GM20431 (cell line): Measurements from ENCODE around the gene FDXR.
"Not testable (repeated sequence)": the region's sequence is repeated elsewhere in the genome, so short reads cannot be mapped to it uniquely, and the experiment has no call there.

Experiments
- in situ Hi-C: fragments of 300-500 bp; cut with MseI, MboI; formaldehyde crosslinking; loops from one replicate; pipeline ENCODE4 v1.15.0; 2020; ENCODE audit warnings: low sequenced_read_pairs; ENCODE audit not compliant: unreplicated experiment

Gene FDXR, protein sequence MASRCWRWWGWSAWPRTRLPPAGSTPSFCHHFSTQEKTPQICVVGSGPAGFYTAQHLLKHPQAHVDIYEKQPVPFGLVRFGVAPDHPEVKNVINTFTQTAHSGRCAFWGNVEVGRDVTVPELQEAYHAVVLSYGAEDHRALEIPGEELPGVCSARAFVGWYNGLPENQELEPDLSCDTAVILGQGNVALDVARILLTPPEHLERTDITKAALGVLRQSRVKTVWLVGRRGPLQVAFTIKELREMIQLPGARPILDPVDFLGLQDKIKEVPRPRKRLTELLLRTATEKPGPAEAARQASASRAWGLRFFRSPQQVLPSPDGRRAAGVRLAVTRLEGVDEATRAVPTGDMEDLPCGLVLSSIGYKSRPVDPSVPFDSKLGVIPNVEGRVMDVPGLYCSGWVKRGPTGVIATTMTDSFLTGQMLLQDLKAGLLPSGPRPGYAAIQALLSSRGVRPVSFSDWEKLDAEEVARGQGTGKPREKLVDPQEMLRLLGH

DNA sequence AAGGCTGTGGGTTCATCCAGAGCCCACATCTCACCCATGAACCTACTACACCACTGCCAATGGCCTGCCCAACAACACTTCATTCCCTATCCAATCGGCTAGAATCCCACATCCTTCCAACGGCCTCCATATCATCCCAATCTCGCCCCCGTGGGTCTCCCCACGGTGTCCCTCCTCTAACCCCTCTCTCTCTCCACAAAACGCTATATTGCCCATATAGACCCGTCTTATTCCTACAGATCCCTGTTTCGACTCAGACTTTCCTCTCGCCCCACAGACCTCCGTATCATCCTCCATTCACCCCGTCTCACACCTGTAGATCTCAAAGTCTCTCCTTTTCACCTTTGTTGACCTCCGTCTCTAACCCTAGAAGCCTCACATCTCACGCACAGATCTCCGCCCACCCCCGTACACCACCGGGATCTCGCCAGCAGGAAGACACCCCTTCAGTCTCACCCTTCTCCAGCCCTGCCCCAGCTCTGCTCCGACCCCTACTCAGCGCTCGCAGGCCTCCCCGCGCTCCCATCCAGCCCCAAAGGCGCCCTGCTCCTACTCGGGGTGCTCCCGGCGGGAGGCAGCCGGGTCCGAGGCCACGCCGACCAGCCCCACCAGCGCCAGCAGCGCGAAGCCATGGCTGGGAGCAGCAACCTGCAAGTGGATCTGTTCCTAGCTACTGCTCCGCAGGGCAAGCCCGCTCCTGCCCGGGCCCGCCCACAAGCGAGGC lies at the start of gene FDXR:
FDXR (minus strand) TSS at position 682 of the 724 bp plus-strand sequence; CDS start at position 632, 50 bp downstream.
- in situ Hi-C loops = no loop called here

DNA sequence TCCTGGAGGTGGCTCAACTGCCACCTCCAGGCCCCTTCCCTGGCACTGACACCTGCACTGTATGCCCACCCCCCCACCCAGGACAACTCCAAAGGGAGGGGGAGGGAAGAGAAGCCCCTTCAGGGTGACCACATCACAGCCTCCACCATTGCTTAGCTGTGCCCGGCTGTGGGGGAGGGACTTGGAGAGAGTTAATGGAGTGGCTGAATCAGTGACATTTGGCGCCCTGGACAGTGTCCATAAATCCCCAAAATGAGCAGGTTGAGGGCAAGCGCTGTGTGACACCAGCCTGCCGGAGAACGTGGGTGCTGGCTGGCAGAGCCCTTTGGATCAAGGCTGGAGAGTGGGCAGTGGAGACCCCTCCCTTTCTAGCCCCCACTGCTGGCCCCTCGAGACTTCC lies 49.4 kb upstream of the FDXR start:
- in situ Hi-C loops = no loop called here

DNA sequence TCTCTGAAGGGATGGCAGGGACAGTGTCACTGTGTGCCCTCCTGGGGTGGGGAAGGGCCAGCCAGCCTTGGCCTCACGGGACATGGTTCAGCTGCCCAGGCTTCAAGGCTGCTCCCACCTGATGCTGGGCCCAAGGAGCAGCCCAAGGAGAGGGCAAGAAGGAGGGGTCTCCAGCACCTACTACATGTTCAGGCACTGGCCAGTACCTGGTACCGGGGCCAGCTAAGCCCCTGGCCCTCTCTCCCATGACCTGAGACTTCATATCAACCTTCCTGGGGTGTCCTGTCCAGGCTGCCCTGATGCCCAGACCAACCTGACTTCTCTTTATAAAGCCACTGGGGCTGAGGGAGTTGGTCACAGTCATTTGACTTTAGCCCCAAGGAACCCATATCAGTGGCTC lies 49.0 kb upstream of the FDXR start:
- in situ Hi-C loops = no loop called here

DNA sequence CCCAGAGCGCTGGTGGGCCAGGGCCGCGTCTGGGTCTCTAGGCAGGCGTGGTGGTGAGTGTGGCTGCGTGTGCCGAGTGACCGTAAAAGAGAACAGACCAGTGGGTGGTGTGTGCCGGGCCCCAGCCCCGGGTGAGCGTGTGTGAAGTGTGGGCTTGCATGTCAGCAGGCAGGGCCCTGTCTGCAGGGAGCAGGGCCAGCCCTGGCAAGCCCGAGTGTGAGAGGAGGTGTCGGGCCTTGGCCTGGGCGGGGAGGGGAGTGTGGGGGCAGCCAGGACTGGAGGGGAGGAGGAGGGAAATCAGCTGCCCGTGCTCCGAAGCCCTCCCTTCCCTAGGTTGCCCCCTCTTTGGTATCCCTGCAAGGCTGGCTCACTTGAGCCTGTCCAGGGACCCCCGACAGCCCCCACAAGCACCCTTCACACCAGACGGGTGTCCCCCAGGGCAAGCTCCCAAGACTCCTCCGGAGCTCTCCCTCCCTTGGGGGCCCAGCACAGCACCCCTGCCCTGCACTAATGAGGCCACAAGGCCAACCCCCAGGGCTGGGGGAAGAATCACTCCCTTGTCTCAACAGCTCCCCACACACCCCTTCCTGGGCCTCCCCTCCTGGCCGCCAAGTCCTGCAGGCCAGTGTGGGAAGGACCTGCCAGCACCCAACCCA lies 48.4 kb upstream of the FDXR start:
- in situ Hi-C loops = no loop called here

DNA sequence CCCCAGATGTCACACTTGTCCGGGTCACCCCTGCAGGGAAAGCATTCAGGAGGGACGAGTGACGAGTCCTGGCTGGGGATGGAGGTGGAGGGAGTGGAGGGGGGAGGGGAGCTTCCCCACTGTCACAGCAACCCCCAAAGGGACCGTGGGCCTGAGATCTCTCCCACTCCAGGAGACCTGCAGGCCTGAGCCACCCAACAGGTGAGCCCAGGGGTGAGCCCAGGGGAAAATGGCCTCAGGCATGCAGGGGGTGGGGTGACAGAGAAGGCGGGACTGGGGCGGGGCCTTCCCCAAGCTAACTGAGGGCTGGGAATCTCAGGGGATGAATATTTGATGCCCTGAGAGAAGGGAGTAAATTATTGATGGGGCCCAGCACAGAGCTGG lies 47.8 kb upstream of the FDXR start:
- in situ Hi-C loops = no loop called here

DNA sequence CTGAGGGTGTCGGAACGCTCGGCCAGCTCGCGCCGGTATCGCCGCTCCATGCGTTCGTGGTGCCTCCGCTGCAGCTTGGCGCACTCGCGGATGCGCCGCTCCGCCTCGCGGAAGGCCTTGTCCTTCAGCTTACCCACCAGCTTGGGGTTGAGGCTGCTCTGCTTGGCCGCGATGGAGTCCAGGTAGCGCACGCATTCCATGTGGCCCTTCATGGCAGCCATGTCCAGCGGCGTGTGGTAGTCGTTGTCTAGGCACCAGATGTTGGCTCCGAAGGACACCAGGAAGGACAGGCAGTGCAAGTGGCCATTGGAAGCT lies 47.5 kb upstream of the FDXR start:
- in situ Hi-C loops = no loop called here

DNA sequence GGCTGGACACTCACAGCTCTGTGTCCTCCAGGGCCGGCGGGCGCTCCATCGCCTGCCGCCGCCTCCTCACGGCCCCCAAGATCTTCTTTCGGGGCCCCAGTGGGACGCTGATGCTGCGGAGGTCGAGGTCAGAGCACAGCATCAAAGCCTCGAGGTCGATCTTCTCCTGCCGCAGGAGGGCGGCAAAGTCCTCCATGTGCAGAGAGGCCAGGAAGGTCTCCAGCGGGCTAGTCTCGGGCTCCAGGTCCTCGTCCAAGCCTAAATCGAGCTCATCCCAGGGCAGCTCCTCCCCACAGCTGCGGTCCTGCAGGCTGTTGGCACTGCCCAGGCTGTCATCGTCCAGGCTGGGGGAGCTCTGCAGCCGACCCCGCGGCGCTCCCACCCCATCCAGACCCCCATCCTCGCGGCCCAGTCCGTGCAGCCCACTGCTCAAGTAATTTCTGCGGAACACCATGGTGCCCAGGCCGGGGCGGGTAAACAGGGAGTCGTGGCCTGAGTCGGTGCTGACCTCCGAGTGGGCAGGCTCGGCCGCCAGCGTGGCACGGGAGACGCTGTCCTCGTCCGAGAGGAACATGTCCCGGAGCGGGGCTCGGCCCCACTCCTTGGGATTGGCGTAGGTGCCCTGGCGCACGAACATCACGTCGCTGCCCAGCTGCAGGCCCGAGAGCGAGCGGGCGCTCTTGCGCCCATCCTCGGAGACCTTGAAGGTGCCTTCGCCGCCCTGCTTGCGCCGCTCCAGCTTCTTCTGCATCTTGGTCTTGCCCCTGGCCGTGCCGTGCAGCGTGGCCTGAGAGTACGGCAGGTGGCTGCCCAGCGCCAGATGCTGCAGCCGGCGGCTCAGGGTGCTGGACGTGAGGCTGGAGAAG lies 46.9 kb upstream of the FDXR start:
- in situ Hi-C loops = no loop called here

DNA sequence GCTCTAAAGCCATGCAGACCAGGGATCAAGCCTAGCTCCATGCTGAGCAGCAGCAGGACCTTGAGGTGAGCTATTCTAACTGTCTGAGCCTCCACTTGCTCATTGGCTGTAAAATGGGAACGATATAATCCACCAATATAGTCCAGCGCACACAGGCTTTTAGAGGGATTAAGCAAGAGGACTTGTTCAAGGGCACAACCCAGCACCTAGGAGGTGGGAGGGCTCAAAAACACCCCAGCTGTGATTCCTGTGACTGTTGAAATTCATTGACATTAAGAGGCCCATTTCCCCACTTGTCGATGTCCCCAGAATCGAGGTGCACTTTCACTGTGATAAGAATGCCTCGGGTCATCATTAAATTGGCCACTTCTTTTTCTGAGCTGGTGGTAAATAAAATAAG lies 46.1 kb upstream of the FDXR start:
- in situ Hi-C loops = no loop called here

DNA sequence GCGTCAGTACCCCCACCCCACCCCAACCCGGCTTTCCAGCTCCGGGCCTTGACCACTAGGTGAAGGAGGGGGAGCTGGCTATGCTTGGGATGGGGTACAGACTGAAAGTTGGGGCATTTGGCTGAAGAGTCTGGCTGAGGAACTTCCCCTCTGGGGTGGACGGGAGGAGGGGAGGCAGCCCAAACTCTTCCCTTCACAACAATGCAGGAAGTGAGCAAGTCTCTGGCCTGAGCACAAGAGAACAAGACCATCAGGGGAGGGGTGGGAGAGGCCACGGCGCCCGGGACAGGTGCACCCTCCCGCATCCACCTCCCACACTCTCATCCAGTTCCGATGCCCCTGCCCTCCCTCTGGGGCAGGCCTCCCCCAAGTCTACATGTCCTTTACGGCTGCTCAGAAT lies 44.6 kb upstream of the FDXR start:
- in situ Hi-C loops = no loop called here

DNA sequence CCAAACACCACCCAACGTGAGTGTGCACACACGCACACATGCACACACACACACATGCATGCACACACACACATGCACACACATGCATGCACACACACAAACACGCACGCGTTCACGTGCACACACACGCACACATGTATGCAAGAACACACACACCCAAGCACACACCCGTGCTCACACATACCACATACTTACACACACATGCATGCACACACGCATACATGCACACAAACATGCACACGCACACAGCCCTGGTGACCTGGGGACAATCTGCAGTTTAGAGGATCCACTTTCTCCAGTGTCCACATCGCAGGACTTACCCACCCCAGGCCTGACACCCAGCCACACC lies 44.0 kb upstream of the FDXR start:
- in situ Hi-C loops = no loop called here

DNA sequence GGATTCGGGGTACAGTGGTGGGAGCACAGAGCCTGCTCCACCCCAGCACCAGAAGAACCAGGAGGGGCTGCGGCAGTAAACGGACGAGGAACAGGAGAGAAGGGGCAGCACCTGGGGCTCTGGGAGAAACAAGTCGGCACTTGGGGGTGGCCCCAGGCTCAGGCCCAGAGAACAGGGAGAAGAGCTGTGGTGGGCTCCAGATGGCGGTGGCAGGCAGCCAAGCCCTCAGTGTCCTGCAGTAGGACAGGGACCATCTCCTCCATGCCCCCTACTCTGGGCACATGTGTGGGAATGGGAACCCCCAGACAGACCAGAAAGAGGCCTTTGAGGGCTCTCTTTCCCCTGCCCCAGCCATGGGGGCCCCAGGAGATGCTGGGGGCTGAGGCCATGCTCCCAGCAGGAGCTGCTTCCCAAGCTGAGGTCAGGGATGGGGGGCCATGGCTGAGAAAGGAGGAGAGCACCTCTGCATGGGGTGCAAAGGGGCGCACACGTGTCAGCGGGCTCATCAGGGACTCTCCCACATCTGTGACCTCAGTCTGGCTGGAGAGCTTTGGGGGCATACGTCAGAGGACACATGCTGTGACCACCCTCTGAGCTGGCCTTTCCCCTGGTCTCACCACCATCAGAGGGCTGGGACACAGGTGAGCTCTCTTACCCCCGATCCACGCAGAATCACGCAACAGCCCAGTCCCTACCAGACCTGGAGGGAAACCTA lies 43.5 kb upstream of the FDXR start:
- in situ Hi-C loops = no loop called here

DNA sequence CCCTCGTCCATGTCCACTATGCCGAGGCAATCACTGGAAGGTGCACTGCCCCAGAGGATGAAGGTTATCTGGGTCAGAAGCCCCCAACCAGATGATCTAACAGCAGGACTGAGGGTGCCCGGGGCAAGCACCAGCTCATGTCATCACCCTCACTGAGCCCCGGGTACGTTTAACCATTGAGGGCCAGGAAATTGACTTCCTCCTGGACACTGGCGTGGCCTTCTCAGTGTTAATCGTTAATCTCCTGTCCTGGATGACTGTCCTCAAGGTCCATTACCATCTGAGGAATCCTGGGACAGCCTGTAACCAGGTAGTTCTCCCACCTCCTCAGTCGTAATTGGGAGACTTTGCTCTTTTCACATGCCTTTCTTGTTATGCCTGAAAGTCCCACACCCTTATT lies 38.6 kb upstream of the FDXR start:
- in situ Hi-C loops = not testable (repeated sequence)

DNA sequence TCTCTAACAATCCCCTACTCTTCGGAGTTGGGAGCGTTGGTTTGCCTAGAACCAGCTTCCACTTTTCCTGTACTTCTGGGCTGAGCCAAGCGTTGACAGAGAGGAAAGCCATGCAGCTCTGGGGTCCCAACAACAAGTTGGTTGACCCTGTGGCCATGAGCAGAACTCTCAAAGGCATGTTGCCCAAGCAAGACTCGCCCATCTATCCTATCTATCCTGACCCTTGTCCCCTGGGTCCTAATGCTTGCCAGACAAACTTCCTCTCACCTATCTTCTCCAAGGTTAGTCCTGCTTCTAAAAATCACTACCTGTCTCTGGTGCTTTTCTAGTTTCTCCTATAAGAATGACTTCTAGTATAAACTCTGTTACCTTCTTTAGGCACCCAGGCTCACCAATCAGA lies 36.3 kb upstream of the FDXR start:
- in situ Hi-C loops = not testable (repeated sequence)

DNA sequence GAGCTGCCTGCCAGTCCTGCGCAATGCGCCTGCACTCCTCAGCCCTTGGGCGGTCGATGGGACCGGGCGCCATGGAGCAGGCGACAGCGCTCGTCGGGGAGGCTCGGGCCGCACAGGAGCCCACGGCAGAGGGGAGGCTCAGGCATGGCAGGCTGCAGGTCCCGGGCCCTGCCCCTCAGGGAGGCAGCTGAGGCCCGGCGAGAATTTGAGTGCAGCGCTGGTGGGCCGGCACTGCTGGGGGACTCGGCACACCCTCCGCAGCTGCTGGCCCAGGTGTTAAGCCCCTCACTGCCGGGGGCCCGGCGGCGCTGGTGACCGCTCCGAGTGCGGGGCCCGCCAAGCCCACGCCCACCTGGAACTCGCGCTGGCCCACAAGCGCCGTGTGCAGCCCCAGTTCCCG lies 34.2 kb upstream of the FDXR start:
- in situ Hi-C loops = no loop called here

DNA sequence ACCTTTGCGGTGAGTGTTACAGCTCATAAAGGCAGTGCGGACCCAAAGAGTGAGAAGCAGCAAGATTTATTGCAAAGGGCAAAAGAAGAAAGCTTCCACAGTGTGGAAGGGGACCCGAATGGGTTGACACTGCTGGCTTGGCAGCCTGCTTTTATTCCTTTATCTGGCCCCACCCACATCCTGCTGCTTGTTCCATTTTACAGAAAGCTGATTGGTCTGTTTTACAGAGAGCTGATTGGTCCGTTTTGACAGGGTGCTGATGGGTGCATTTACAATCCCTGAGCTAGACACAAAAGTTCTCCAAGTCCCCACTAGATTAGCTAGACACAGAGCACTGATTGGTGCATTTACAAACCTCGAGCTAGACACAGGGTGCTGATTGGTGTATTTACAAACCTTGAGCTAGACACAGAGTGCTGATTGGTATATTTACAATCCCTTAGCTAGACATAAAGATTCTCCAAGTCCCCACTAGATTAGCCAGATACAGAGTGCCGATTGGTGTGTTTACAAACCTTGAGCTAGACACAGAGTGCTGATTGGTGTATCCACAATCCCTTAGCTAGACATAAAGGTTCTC lies 33.5 kb upstream of the FDXR start:
- in situ Hi-C loops = not testable (repeated sequence)

DNA sequence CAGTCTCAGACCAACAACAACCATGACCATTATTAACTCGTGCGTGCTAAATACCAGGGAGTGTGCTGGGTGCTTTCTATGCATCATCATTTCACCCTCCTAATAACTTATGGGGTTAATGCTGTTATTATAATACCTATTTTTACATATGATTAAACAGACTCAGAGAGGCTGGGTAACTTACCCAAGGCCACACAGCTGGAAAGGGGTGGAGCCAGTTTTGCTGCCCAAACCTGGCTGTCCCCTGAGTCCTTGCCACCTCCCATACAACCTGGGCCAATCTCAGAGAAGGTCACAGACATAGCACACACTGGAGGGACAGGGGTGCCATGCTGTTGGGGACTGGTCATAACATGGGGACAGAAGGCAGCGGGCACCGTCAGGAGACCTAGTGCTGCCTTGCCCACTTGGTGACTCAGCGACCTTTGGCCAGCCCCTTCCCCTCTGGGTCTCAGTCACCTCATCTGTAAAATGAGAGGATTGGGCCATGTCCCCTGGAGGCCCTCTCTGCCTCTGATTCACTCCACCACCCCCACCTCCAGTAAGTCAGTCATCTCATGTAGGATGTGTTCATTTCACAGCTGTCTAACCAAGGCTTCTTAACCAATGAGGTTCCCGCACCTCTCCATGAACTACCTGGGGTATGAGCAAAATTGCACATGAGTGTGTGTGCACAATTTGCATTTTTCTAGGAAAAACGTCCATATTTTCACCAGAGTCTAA lies 32.1 kb upstream of the FDXR start:
- in situ Hi-C loops = no loop called here

DNA sequence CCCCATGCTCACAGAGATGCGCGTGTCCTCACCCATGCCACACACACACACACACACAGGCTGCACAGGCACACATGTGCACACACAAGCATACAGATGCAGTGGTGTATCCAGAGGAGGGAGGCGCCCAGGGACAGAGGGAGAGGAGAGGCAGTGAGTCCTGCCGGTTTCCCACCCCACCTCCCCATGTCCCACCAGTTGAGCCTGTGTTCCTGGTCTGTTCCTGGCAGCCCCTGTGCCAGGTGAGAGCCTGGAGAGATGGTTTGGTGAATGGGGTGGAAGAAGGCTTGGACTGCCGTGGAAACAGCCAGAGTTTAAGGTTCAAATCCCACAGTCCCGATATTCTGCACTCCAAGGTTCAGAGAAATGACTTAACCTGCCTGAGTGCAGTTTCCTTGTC lies 30.9 kb upstream of the FDXR start:
- in situ Hi-C loops = no loop called here

DNA sequence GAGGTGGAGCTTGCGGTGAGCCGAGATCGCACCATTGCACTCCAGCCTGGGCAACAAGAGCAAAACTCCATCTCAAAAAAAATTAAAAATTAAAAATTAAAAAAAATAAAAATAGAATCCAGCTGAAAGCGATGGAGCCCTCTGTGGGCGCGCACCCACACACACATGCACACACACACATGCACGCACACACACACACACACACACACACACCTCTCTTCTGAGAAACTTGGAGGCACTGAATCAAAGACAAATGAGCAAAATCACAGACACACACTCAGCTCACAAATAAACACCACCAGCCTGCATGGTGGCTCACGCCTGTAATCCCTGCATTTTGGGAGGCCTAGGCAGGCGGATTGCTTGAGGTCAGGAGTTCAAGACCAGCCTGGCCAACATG lies 30.2 kb upstream of the FDXR start:
- in situ Hi-C loops = no loop called here
